ENCODE measurements around the gene PLA2G6.

The PLA2G6 gene

DNA sequence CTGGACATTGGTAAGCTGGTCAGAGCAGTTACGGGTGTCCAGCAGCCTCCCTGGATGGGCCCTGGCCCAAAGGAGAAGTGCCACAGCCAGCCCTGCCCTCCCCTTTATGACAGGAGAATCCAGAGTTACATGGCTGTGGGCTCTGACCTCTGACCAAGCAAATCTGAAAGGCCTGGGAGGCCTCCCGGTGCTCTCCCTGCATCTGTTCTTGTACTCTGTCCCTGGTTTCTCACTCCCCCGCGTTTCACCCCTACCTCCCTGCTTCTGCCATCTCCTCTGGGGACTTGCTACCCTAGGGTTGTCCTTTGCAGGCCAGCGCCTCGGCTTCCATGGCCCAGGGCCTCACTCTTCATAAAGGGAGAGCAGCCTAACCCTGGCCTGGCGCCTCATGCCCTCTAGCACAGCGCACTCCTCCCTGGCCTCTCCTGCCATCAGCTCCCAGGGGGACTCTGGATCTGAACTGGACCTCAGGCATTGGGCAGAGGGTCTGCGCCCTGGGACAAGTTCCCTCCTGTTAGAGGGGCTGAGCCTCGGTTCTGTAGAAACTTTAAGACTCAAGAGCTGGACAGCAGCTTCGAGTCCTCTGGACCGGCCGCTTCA lies 113.8 kb downstream of the PLA2G6 start:
- TF ChIP-seq, protein P1, sequence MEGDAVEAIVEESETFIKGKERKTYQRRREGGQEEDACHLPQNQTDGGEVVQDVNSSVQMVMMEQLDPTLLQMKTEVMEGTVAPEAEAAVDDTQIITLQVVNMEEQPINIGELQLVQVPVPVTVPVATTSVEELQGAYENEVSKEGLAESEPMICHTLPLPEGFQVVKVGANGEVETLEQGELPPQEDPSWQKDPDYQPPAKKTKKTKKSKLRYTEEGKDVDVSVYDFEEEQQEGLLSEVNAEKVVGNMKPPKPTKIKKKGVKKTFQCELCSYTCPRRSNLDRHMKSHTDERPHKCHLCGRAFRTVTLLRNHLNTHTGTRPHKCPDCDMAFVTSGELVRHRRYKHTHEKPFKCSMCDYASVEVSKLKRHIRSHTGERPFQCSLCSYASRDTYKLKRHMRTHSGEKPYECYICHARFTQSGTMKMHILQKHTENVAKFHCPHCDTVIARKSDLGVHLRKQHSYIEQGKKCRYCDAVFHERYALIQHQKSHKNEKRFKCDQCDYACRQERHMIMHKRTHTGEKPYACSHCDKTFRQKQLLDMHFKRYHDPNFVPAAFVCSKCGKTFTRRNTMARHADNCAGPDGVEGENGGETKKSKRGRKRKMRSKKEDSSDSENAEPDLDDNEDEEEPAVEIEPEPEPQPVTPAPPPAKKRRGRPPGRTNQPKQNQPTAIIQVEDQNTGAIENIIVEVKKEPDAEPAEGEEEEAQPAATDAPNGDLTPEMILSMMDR (IDR thresholded peaks at IDR 0.05; ENCODE audit: insufficient read depth, low read length, missing control alignments), result no peak
- ChIA-PET POLR2A (interaction anchor here (0.6 to 0.9 kb wide), 2 partner anchors 250 to 516 kb away, joined by 3 read pairs; no protein-coding TSS in a partner anchor), CTCF (interaction anchor here (0.6 to 8.8 kb wide), 8 partner anchors 8 to 504 kb away, joined by 3 to 57 read pairs (median 4); partner anchors contain the start of gene PICK1)
- no peak overlapping the region for H3K4me3 ChIP-seq (ENCODE audit: low read depth, low read length)
- no peak for DNase-seq (ENCODE audit: low read depth, low spot score)

DNA sequence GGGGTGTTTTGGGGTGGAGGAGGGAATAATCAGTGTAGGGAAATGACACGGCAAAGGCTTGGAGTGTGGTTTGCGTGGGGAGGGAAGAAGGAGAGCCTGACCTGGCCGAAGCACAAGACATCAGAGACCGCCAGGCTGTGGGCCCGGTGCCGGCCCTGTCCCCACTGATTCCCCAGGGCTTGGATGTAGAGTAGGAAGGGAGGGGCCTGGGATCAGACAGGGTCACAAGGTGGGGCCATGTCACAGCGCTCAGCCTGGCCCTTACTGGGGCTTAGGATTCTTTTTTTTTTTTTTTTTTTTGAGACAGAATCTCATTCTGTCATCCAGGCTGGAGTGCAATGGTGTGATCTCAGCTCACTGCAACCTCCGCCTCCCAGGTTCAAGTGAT lies 114.6 kb downstream of the PLA2G6 start:
- TF ChIP-seq, protein P1 (IDR thresholded peaks at IDR 0.05; ENCODE audit: insufficient read depth, low read length, missing control alignments), result no peak
- POLR2A ChIA-PET, result interaction anchor here (0.6 kb wide), 1 partner anchor 517 kb away, joined by 3 read pairs; no protein-coding TSS in a partner anchor
- no peak for DNase-seq (ENCODE audit: low read depth, low spot score)
- CTCF ChIA-PET, result interaction anchor here (8.8 kb wide), 1 partner anchor 13 kb away, joined by 57 read pairs; no protein-coding TSS in a partner anchor
- H3K4me3 ChIP-seq (ENCODE audit: low read depth, low read length), result no peak overlapping the region

- POLR2A ChIA-PET, result interaction anchor here (0.6 kb wide), 1 partner anchor 8 kb away, joined by 3 read pairs; no protein-coding TSS in a partner anchor
- TF ChIP-seq, protein P1 (IDR thresholded peaks at IDR 0.05; ENCODE audit: insufficient read depth, low read length, missing control alignments), result no peak
- CTCF ChIA-PET, result interaction anchor here (8.8 kb wide), 1 partner anchor 13 kb away, joined by 57 read pairs; no protein-coding TSS in a partner anchor
- no peak overlapping the region for H3K4me3 ChIP-seq (ENCODE audit: low read depth, low read length)
- no peak for DNase-seq (ENCODE audit: low read depth, low spot score)
Measured at GRCh38 chr22:38066381-38067027, 115.1 kb downstream of the PLA2G6 start.

- TF ChIP-seq, protein P1 (IDR thresholded peaks at IDR 0.05; ENCODE audit: insufficient read depth, low read length, missing control alignments), result no peak
- H3K4me3 ChIP-seq (ENCODE audit: low read depth, low read length), result no peak overlapping the region
- no peak for DNase-seq (ENCODE audit: low read depth, low spot score)
- ChIA-PET POLR2A (no interaction called here), CTCF (interaction anchor here (1.2 to 8.8 kb wide), 3 partner anchors 8 to 12 kb away, joined by 3 to 57 read pairs (median 4); no protein-coding TSS in a partner anchor)
Measured at GRCh38 chr22:38065539-38065938, 116.1 kb downstream of the PLA2G6 start.

GRCh38 chr22:38062791-38063190 lies 118.8 kb downstream of the PLA2G6 start:
- ChIA-PET CTCF (interaction anchor here (8.8 kb wide), 1 partner anchor 9 kb away, joined by 57 read pairs; no protein-coding TSS in a partner anchor), POLR2A (no interaction called here)
- DNase-seq (ENCODE audit: low read depth, low spot score), result no peak
- TF ChIP-seq, protein P1 (IDR thresholded peaks at IDR 0.05; ENCODE audit: insufficient read depth, low read length, missing control alignments), result no peak
- no peak overlapping the region for H3K4me3 ChIP-seq (ENCODE audit: low read depth, low read length)
